ENCODE data around the gene IFT172. TPM values are rescaled to one million over a fixed set of nuclear protein-coding genes. Genes with fewer than 3 reads are reported as not detected.
"Not testable (repeated sequence)": the region's sequence is repeated elsewhere in the genome, so short reads cannot be mapped to it uniquely, and the experiment has no call there.

The IFT172 gene
- total RNA-seq, 2 experiments from 2014 or later: 11.5 to 15.7 TPM

DNA sequence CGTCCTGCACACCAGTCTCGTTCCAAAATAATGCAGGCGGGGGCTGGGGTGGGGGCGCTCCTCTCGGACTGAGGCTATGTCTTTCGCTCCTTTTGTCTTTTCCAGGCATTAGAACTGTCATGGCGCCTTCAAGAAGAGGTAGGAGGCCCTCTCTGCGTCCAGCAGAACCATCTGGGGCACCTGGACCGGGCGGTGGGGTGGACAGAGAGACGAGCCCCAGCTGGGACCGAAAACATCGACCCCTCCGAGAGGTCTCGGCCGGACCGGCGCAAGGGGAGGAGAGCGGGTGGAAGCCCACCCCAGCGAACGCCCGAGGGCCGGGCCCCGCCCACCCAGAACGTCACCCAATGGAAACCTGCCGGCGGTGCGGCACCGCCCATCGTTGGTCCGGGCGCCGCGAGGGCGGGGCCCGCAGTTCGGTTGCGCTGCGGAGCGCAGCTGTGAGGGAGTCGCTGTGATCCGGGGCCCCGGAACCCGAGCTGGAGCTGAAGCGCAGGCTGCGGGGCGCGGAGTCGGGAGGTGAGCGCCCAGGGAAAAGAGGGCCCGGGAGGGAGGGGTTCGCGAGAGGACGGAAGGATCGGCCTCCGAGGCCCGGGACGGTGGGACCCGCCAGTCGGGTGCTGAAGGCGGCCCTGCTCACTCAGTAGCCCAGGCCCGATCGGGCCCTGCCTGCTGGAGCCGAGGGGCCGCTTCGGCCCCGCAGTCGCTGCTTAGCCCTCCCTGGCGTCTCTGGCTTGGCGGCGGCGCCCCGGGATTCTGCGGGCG is 61.1 kb downstream of the IFT172 start, which contains the start of gene NRBP1:
NRBP1 (plus strand) TSS at position 419 of the 765 bp plus-strand sequence. CDS start 4,643 bp downstream, outside the sequence.
- H3K27me3 Mint-ChIP-seq: peaks cover 3% of the 10 kb centered on the region
- peaks cover 9% of the 10 kb centered on the region for H3K36me3 Mint-ChIP-seq
- peak; percentile 89 for ATAC-seq
- peak; percentile 94 for DNase-seq
- H3K9me3 Mint-ChIP-seq (ENCODE audit: low read depth): no peaks in the 10 kb centered on the region
- H3K4me1 Mint-ChIP-seq: peaks cover 31% of the 10 kb centered on the region
- CTCF ChIA-PET: interaction anchor here (1.8 to 4.9 kb wide), 4 partner anchors 10 to 255 kb away, joined by 4 to 33 read pairs (median 18); partner anchors contain the start of genes EIF2B4 and PPM1G
- H3K4me3 Mint-ChIP-seq: peak within 1 kb of the TSS; percentile 96
- peak within 1 kb of the TSS; percentile 97 for H3K27ac Mint-ChIP-seq

DNA sequence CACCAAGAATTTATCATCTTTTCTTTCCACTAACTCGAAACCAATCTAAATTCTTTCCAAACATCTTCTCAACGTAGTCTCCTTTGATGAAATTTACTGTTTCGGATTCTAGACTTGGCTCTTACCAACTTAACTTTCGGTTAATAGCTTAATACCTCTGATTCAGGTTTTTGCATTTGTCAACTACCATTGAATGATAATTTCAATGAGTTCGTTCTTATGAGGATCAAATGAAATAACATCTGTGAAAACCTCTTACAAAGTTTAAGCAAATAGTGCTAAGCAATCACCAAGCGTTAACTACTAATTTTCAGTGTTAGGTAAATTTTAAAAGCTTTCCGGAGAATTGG is 61.7 kb downstream of the IFT172 start:
- peak overlapping the region; percentile 97 for H3K27ac Mint-ChIP-seq
- DNase-seq (no peak), ATAC-seq (no peak)
- H3K9me3 Mint-ChIP-seq (ENCODE audit: low read depth): no peaks in the 10 kb centered on the region
- H3K4me1 Mint-ChIP-seq: peaks cover 31% of the 10 kb centered on the region
- CTCF ChIA-PET: interaction anchor here (3.4 to 4.9 kb wide), 2 partner anchors 19 to 255 kb away, joined by 32 to 33 read pairs; partner anchors contain the start of gene PPM1G
- H3K4me3 Mint-ChIP-seq: peak overlapping the region; percentile 96
- peaks cover 5% of the 10 kb centered on the region for H3K36me3 Mint-ChIP-seq
- H3K27me3 Mint-ChIP-seq: peaks cover 3% of the 10 kb centered on the region

DNA sequence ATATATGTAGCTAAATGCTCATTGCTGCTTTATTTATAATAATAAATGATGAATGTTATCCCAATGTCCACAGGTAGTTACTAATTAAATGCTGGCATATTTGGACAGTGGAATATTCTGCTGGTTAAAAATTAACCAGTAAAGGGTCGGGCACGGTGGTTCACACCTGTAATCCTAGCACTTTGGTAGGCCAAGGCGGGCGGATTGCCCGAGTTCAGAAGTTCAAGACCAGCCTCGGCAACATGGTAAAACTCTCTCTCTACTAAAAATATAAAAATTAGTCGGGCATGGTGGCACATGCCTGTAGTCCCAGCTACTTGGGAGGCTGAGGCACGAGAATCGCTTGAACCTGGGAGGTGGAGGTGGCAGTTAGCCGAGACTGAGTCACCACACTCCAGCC is 64.5 kb downstream of the IFT172 start:
- not testable (repeated sequence) for H3K27ac Mint-ChIP-seq; H3K27me3 Mint-ChIP-seq; H3K4me3 Mint-ChIP-seq; DNase-seq; H3K9me3 Mint-ChIP-seq (ENCODE audit: low read depth); ATAC-seq; H3K36me3 Mint-ChIP-seq
- CTCF ChIA-PET: interaction anchor here (1.3 kb wide), 1 partner anchor 15 kb away, joined by 3 read pairs; the partner anchor contains the start of gene PPM1G
- H3K4me1 Mint-ChIP-seq: peaks cover 16% of the 10 kb centered on the region

DNA sequence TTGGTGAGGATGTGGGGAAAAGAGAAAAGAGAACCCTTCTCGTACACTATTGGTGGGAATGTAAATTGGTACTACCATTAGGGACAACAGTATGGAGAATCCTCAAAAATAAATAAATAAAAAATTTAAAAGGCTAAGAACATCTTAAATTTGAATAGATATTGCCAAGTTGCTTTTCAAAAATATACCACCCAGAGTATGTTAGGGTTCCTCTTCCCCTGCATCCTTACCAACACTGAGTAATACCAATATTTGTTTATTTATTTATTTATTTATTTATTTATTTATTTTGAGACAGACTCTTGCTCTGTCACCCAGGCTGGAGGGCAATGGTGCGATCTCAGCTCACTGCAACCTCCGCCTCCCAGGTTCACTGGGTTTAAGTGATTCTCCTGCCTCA is 66.6 kb downstream of the IFT172 start:
- CTCF ChIA-PET: interaction anchor here (1.6 kb wide), 1 partner anchor 260 kb away, joined by 4 read pairs; no protein-coding TSS in a partner anchor
- H3K27me3 Mint-ChIP-seq: peaks cover 8% of the 10 kb centered on the region

DNA sequence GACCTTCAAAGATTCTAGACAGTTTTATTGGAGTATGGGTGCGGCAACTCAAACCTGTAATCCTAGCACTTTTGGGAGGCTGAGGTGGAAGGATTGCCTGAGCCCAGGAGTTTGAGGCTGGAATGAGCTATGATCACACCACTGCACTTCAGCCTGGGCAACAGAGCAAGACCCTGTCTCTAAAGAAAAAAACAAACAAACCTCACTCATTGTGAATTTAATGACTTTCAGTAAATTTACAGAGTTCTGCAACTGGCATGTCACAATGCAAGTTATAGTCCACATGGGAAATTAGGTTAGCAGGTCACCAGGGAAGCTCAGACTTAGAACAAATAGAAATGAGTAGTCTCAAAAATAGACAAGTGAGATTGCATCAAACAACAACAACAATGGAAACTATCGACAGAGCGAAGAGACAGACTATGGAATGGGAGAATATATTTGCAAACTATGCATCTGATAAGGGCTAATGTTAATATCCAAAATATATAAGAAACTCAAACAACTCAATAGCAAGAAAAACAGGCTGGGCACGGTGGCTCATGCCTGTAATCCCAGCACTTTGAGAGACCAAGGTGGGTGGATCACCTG is 67.8 kb downstream of the IFT172 start:
- ATAC-seq: no peak
- Mint-ChIP-seq H3K36me3 (no peaks in the 10 kb centered on the region), H3K4me1 (no peaks in the 10 kb centered on the region), H3K4me3 (no peak overlapping the region), H3K27ac (no peak overlapping the region), H3K9me3 (ENCODE audit: low read depth) (no peaks in the 10 kb centered on the region), H3K27me3 (peaks cover 8% of the 10 kb centered on the region)
- DNase-seq: no peak
- CTCF ChIA-PET: no interaction called here

More for the DNA sequence above, 66.6 kb downstream of the IFT172 start:
- peaks cover 9% of the 10 kb centered on the region for H3K4me1 Mint-ChIP-seq
- no peak for DNase-seq
- no peak overlapping the region for H3K4me3 Mint-ChIP-seq
- no peaks in the 10 kb centered on the region for H3K9me3 Mint-ChIP-seq (ENCODE audit: low read depth)
- no peak overlapping the region for H3K27ac Mint-ChIP-seq
- H3K36me3 Mint-ChIP-seq: no peaks in the 10 kb centered on the region
- ATAC-seq: no peak

DNA sequence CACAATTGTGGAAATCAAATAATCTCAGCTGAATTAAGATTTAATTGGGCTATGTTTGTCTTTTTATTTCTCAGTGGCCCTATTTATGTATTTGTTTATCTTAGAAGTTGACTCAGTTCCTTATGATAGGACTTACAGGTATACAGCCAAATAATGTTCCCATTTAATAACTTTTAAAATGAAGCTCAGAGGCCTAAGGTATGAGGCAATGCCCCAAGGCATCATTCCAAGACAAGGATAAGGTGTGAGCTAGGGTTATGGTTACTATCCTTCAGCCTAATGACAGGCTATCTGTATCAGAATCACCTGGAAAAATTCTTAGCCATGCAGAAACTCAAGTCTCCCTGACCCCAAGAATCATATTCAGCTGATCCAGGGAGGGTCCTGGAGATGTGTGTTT is 68.5 kb downstream of the IFT172 start:
- CTCF ChIA-PET: no interaction called here
- no peaks in the 10 kb centered on the region for H3K4me1 Mint-ChIP-seq
- H3K9me3 Mint-ChIP-seq (ENCODE audit: low read depth): no peaks in the 10 kb centered on the region
- no peaks in the 10 kb centered on the region for H3K36me3 Mint-ChIP-seq
- no peak for ATAC-seq
- no peak overlapping the region for H3K4me3 Mint-ChIP-seq
- H3K27ac Mint-ChIP-seq: no peak overlapping the region
- DNase-seq: no peak
- H3K27me3 Mint-ChIP-seq: peaks cover 8% of the 10 kb centered on the region

DNA sequence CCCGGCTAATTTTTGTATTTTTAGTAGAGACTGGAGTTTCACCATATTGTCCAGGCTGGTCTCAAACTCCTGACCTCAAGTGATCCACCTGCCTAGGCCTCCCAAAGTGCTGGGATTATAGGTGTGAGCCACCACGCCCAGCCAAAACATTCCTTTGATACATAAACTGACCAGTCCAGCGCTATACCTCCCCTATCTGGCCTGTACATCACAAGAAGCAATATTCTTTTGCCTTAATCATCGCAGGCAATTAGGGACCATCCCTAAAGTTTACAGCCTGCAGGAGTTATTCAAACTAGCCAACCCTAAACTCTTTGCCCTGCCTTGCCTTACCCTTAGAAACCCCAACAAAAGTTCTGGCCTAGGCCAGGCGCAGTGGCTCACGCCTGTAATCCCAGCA is 73.4 kb downstream of the IFT172 start:
- ATAC-seq (no peak), DNase-seq (no peak)
- H3K36me3 Mint-ChIP-seq: peaks cover 1% of the 10 kb centered on the region
- no peak overlapping the region for H3K4me3 Mint-ChIP-seq
- CTCF ChIA-PET: no interaction called here
- peaks cover 9% of the 10 kb centered on the region for H3K4me1 Mint-ChIP-seq
- peaks cover 10% of the 10 kb centered on the region for H3K27me3 Mint-ChIP-seq
- H3K27ac Mint-ChIP-seq: no peak overlapping the region
- peaks cover 2% of the 10 kb centered on the region for H3K9me3 Mint-ChIP-seq (ENCODE audit: low read depth)

DNA sequence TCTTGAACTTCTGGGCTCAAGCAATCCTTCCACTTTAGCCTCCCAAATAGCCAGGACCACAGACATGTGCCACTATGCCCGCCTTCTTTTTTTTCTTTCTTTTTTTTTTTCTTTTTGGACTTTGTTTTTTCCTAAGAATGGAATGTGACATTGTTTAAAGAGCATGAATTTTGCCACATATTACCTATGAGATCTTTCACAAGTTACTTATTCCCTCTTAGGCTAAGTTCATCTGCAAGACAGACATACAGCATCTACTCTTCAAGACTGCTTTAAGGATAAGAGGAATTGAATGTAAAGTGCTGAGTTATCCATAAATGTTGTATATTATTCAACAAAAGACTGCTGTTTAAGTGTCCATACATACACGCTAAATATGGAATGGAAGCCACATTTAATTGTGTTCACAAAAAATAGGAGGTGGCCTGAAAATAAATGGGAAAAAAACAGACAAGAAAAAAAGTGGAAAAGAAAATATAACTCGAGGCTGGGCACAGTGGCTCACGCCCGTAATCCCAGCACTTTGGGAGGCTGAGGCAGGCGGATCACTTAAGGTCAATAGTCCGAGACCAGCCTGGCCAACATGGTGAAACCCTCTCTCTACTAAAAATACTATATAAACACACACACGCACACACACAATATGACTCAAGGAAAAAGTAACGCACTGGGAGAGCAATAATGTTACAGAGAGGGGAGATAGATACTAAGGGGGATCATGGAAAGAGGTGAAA is 77.0 kb downstream of the IFT172 start:
- DNase-seq: no peak

DNA sequence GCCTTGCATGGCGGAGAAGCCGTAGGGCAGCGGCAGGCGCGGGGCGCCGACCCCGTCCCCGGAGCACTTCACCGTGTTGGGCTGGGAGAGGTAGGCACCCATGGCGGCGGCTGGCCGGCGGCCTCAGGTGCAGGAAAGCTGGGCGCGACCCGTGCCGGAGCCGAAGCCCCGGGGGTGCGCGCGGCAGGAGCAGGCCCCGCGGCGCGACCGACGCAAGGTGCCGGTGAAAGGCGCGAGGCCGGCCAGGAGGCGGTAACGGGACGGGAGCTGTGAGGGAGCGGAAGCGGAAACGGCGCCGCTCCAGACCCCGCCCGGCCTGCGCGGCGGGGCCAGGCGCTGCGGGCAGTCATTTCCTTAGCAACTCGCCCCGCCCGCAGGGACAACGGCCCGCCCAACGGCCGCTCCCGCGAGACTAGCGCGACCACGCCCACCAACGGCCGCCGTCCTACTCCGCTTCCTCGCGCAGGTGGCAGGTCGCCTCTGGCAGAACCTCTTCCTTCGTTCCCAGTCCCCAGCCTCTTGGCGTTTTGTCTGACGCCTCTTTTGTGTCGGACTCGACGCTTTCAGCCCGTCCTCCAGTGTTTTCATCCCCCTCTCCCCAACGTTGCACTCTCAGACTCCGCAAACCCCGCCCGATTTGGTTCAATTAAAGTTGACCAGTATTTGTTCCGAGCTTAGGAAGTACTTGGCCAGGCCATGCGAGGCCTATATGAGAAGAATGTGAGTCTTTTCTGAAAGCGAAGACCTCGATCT is 80.0 kb downstream of the IFT172 start, which contains the start of gene PPM1G:
PPM1G (minus strand) TSS at position 271 of the 753 bp plus-strand sequence; CDS start at position 102, 169 bp downstream.
- peaks cover 4% of the 10 kb centered on the region for H3K27me3 Mint-ChIP-seq
- CTCF ChIA-PET: interaction anchor here (1.0 to 4.2 kb wide), 12 partner anchors 16 to 274 kb away, joined by 3 to 32 read pairs (median 6); partner anchors contain the start of genes CCDC121, GPN1, GTF3C2 and NRBP1

More for the DNA sequence above, 77.0 kb downstream of the IFT172 start:
- no peak for ATAC-seq
- H3K27me3 Mint-ChIP-seq: peaks cover 4% of the 10 kb centered on the region
- H3K27ac Mint-ChIP-seq: no peak overlapping the region
- peaks cover 24% of the 10 kb centered on the region for H3K4me1 Mint-ChIP-seq
- CTCF ChIA-PET: no interaction called here
- peaks cover 2% of the 10 kb centered on the region for H3K36me3 Mint-ChIP-seq
- H3K4me3 Mint-ChIP-seq: no peak overlapping the region
- H3K9me3 Mint-ChIP-seq (ENCODE audit: low read depth): peaks cover 2% of the 10 kb centered on the region

DNA sequence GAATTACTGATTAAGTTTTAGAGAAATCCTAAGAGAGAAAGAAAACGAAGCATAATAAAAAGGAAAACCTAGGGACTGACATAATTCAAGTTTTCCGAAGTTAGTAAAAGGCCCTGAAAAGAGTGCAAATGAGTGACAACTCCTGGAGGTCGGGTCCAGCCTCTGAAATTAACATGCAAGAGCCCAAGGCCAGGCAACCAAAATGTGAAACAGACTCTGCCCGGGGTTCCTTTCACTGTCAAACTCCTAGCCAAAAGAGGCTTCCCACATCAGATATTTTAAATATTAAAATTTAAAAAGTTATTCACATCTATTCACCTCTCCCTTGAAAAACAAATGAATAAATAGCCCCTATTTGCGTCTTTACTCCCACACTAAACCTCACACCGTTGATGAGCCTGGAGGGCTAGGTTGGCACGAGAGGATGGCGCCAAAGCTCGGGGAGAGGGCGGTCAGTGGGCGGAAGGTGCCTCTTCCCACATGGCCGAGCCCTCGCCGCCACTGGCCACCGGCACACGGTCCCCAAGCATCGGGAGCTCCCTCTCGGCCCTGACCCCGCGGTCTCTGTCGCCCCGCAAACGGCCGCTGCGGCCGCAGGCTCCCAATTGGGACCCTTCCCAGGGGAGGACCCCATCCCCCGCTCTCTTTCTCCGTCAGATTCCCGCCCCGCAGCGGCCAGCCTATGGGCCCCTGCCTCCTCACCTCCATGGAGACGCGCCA is 80.8 kb downstream of the IFT172 start:
- H3K4me1 Mint-ChIP-seq: peaks cover 40% of the 10 kb centered on the region
- DNase-seq (no peak), ATAC-seq (peak; percentile 30)
- peaks cover 2% of the 10 kb centered on the region for H3K9me3 Mint-ChIP-seq (ENCODE audit: low read depth)
- H3K36me3 Mint-ChIP-seq: peaks cover 18% of the 10 kb centered on the region
- peaks cover 4% of the 10 kb centered on the region for H3K27me3 Mint-ChIP-seq
- CTCF ChIA-PET: interaction anchor here (1.0 to 4.2 kb wide), 8 partner anchors 20 to 274 kb away, joined by 4 to 32 read pairs (median 6); partner anchors contain the start of genes GTF3C2, NRBP1 and SNX17
- peak overlapping the region; percentile 79 for H3K4me3 Mint-ChIP-seq
- H3K27ac Mint-ChIP-seq: peak overlapping the region; percentile 82

More for the DNA sequence above, 80.0 kb downstream of the IFT172 start, which contains the start of gene PPM1G:
- DNase-seq (peak; percentile 97), ATAC-seq (peak; percentile 97)
- peak within 1 kb of the TSS; percentile 79 for H3K4me3 Mint-ChIP-seq
- peaks cover 15% of the 10 kb centered on the region for H3K36me3 Mint-ChIP-seq
- H3K27ac Mint-ChIP-seq: peak within 1 kb of the TSS; percentile 90
- peaks cover 2% of the 10 kb centered on the region for H3K9me3 Mint-ChIP-seq (ENCODE audit: low read depth)
- peaks cover 39% of the 10 kb centered on the region for H3K4me1 Mint-ChIP-seq

DNA sequence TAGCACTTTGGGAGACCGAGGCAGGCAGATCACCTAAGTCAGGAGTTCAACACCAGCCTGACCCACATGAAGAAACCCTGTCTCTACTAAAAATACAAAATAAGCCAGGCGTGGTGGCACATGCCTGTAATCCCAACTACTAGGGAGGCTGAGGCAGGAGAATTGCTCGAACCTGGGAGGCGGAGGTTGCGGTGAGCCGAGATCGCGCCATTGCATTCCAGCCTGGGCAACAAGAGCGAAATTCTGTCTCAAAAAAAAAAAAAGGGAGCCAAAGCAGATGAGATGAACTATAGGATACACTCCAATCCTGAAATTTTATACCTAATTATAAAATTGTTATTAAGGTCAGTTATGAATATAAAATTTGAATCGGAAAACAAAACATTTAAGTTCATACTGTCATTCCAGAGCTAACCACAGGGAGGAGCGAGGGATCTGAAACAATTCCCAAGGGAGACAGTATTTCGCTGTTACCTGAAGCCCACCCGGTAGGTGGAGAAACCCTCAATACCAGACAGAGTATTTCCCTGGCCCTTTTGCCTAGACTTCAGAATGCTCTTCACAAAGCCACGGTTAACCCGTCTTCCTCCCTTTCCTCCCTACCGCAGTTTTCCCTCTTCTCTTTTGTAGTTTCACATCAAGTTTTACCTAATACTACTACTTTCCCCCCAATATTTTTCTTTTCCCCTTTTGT is 81.6 kb downstream of the IFT172 start:
- CTCF ChIA-PET: interaction anchor here (1.0 to 4.2 kb wide), 3 partner anchors 20 to 275 kb away, joined by 6 to 32 read pairs (median 22); partner anchors contain the start of gene NRBP1
- Mint-ChIP-seq H3K27me3 (peaks cover 4% of the 10 kb centered on the region), H3K9me3 (ENCODE audit: low read depth) (peaks cover 2% of the 10 kb centered on the region), H3K4me1 (peaks cover 42% of the 10 kb centered on the region), H3K27ac (peak overlapping the region; percentile 82), H3K4me3 (peak overlapping the region; percentile 79), H3K36me3 (peaks cover 22% of the 10 kb centered on the region)
- ATAC-seq (no peak), DNase-seq (no peak)

Data from activated CD8-positive, alpha-beta memory T cell treated with anti-CD3 and anti-CD28 coated beads, Interleukin-2, amount 10 ng/mL, durations not matched to agents 7 days and 5 days (primary cell).